SU-DHL-6 (cell line): Measurements from ENCODE around the gene SELENOT.

Experiments used
- EZH2phosphoT487 ChIP-seq: fragments of 200-600 bp; sonication (generic), shearing (Covaris generic); conservative IDR thresholded peaks from 2 replicates; pipeline ENCODE4 v1.6.1; 2018; ENCODE audit warnings: mild to moderate bottlenecking, antibody characterized with exemption, low read length, moderate library complexity, mixed read lengths
- TF ChIP-seq, protein P1 (sequence below): fragments of 200-600 bp; sonication (generic); IDR thresholded peaks from one replicate; pipeline ENCODE4 v1.5.1; 2017; ENCODE audit warnings: antibody characterized with exemption, mild to moderate bottlenecking, low read length, moderate library complexity; ENCODE audit not compliant: insufficient read depth, poor library complexity, severe bottlenecking

DNA sequence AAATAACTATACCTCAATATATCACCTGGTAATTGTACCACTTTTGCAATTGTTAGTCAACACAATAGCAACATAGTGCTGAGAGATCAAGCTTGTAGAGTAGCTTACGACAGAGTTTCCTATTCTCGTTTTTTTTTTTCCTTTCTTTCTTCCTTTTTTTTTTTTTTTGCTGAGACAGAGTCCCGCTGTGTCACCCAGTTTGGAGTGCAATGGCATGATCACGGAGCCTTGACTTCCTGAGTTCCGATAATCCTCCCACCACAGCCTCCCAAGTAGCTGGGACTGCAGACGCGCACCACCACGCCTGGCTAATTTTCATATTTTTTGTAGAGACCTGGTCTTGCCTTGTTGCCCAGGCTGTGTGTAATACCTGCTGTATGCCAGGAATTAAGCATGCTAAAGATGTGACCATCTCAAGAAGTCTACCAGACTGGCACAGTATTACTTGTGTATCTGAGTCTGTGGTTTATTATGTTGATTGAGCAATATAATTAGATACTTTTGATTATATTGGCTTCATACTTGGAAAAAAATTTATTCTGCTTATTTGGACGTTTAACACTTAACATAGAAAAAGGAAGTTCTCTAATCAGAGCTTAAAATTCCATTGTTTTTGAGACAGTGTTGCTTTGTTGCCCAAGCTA is 3.0 kb downstream of the SELENOT start:
- TF ChIP-seq, protein P1, sequence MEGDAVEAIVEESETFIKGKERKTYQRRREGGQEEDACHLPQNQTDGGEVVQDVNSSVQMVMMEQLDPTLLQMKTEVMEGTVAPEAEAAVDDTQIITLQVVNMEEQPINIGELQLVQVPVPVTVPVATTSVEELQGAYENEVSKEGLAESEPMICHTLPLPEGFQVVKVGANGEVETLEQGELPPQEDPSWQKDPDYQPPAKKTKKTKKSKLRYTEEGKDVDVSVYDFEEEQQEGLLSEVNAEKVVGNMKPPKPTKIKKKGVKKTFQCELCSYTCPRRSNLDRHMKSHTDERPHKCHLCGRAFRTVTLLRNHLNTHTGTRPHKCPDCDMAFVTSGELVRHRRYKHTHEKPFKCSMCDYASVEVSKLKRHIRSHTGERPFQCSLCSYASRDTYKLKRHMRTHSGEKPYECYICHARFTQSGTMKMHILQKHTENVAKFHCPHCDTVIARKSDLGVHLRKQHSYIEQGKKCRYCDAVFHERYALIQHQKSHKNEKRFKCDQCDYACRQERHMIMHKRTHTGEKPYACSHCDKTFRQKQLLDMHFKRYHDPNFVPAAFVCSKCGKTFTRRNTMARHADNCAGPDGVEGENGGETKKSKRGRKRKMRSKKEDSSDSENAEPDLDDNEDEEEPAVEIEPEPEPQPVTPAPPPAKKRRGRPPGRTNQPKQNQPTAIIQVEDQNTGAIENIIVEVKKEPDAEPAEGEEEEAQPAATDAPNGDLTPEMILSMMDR: no peak
- no peak for TF ChIP-seq EZH2phosphoT487
